NCI-H2227 (cell line): ENCODE measurements around the gene MYO9B.

Source experiments
- DNase-seq: peaks from one replicate; lab custom pipeline; 2025; ENCODE audit not compliant: unreplicated experiment; lab: John Stamatoyannopoulos, UW

Gene MYO9B

DNA sequence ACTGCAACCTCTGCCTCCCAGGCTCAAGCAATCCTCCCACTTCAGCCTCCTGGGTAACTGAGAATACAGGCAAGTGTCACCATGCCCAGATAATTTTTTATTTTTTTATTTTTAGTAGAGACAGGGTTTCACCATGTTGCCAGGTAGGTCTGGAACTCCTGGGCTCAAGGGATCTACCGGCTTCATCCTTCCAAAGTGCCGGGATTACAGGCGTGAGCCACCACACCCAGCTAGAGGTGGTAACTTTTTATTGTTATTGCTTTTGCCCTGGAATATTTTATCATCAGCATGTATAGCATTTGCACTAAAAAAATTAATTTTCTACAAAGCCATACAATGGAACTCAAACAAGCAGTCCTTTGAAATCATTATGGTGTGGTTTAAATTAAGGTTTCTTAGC is 14.4 kb upstream of the MYO9B start:
- DNase-seq: no peak

DNA sequence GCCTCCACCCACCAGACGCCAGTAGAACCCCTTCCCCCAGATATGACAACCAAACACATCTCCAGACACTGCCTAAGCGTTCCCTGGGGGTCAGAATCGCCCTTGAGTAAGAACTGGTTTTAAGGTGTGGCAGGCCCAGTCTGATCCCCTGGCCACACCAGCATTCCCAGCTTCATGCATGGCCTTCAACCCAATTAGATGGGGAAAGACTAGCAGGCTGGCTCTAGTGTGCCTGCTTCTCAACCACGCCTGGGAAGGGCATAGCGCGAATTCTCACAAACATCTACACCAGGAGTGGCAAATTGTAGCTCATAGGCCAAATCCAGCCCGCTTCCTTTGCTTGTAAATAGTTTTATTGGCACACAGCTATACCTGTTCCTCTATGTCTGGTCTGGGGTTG is 13.9 kb upstream of the MYO9B start:
- DNase-seq: no peak

DNA sequence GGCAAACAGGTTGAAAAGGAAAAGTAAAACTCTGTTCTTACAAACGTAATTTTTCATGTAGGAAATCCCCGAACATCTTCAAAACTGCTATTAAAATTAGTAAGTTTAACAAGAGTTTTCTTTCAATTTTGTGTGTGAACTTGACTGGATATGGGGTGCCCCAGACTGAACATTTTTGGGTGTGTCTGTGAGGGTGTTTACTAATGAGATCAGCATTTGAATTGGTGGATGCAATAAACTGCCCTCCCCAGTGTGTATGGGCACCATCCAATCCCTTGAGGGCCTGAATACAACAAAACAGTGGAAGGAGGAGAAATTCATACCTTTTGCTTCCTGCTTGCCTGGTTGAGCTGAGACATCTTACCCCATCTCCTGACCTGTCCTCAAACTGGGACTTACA is 12.1 kb upstream of the MYO9B start:
- no peak for DNase-seq

DNA sequence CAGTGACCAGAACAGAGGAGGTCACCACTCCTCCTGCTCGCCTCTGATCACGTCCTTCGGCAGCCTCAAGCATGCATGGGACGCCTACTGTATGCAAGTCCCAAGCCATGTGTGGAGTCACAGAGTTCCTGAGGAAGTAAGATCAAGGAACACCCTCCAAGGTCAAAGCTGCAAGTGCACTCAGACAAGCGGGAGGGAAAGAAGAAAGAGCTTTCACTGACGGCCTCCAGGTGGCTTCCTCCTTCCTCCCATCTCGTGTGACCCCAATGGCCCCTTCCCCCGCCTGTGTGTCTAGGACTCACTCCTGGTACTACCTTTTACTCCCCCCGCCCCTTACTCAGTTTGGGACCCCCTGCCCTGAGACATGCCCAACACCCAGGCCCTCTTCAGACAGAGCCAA is 6.4 kb upstream of the MYO9B start:
- DNase-seq: no peak

DNA sequence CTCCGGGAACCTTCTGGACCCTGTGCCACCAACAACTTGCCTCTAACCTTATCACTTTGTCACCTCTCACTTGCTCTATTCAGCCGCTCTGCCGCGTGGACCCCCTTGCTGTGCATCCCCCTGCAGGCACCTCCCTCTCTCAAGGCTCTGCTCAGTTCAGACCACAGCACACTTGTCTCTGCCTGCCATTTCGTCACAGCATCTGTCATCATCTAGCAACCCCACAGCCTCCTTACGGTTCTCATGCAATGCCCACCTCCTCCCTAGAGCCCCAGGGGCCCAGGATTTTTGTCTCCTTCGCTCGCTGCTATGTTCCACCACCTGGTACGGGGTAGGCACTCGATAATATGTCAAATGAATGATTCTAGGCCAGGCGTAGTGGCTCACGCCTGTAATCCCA is 5.2 kb upstream of the MYO9B start:
- no peak for DNase-seq

DNA sequence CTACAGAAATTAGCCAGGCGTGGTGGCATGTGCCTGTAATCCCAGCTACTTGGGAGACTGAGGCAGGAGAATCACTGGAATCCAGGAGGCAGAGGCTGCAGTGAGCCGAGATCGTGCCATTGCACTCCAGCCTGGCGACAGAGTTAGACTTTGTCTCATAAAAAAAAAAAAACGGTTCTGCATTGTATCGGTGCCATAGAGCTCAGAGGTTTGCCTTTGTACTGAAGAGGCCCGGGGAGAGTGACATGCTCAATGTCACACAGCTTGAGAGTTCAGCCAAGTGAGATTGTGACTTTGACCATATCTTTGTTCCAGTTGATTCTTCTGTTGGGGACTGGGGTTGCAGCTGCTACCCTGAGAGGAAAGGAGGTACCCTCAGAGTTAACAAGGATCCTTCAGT is 4.7 kb upstream of the MYO9B start:
- no peak for DNase-seq

DNA sequence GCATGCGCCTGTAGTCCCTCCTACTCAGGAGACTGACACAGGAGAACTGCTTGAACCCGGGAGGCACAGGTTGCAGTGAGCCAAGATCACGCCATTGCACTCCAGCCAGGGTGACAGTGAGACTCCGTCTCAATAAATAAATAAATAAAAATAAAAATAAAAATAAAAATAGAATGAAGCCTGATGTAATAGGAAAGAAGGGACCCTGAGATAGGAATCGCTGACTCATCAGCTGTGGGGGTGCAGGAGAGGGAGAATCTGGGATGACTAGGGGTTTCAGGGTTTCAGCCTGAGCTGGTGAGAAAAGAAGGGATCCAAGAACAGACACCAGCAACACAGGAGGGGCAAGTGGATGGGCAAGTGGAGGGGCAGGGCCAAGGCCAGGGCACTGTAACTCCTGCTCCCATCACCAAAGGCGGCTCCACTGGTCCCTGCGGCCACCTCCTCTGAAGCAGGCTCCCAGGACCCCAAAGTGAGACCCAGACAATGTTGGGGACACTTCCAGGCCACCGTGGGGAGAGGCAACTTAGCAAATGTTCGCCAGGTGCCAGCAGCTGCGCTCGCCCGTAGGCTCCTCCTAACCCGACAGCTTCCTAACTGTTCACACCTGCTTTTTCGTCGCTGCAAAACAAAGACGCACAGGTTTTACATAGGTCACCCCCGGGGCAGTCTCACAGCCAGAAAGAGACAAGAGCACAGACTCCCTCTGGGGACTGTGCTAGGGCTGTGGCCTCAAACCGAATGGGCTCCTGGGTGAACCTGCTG is 1.5 kb upstream of the MYO9B start:
- no peak for DNase-seq

DNA sequence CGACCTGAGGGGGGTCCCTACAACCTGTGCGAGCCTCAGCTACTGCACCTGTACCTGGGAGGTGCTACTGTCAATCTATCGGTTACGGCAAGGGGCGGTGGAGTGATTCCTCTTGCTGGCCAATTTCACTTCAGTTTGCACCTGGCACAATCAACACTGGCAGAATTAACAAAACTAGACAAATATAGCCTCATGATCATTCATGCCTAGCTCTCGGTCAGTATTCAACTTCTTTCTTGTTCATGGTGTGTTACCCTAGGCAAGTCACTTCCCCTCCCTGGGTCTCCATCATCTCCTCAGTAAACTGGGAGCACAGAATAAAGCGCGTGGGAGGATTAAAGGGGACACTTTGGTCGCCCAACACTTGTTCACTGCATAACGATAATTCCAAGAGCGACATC is 943 bp upstream of the MYO9B start:
- DNase-seq: no peak

DNA sequence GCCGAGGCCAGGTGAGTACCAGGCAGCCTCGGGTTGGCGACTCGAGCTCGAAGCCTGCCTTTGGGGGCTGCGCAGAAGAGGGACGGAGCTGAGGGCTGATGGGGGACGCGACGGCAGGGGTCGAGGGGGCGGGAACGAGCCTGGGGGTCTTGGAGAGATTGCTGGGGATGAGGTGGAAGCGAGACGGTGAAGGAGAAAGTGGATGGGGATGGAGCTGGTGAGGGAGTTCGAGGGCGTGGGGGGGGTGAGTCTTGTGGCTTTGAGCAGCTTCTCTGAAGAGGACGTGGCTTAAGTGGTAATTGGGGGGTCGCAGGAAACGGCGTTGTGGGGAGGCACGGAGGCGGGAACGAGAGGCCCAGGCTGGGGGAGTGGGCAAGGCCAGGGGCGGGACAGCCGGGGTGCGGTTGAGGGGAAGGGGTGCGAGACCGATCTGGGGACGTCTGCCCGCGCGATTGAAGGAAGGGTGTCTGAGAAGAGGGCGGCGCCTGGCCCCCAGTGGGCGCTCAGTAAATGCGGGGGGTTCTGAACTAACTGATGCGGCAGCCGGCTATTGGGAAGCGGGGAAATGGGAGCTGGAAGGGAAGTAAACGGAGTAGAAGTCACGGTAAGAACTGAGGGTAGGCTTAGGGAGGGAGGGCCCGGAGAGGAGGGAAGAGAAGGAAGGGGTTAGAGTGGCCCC is 426 bp downstream of the MYO9B start:
- DNase-seq: peak; percentile 56

DNA sequence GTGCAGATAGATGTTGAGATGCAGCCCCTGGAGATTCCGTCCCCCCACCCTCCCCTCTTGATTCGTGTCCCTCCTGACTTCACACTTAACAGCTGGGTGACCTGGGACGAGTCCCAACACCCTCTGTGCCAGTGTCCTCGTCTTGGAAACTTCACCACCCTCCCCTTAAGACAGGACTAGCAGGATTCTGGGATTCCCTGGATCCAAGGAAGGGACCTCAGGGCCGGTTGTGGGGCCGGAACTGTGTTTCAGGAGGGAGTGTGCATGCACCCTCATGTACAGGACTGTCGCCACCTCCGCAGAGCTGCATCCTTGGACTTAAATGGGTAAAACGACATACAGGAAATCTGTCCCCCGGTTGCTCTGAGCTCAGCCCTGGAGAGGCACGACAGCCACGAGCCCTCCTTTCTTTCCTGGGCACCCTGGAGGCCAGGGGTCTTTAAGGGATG is 990 bp downstream of the MYO9B start:
- no peak for DNase-seq

DNA sequence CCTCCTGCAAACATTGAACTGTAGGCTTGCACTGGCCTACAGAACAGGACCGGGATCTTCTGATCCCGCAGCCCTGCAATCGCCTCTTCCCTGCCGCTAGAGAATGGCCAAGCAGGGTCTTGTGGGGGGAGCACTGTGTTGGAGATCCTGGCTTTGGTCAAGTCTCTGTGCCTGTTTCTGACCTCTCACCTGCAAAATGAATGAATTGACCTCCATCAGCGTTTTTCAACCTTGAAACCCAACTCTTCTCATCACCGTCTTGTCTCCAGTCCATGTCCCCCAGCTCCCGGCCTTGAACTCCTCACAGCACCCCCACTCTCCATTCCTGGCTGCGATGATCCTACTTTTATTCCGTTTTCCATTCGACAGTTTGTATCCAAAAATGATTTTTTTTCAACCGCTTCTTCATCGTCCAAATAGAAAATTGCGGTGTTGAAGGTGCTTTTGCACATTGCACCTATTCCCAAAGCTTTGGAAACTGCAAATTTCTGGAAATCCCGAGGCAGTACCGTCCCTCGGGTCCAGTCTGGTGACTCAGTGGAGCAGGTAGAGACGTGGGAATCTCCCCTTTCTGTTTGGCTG is 2.0 kb downstream of the MYO9B start:
- DNase-seq: no peak

DNA sequence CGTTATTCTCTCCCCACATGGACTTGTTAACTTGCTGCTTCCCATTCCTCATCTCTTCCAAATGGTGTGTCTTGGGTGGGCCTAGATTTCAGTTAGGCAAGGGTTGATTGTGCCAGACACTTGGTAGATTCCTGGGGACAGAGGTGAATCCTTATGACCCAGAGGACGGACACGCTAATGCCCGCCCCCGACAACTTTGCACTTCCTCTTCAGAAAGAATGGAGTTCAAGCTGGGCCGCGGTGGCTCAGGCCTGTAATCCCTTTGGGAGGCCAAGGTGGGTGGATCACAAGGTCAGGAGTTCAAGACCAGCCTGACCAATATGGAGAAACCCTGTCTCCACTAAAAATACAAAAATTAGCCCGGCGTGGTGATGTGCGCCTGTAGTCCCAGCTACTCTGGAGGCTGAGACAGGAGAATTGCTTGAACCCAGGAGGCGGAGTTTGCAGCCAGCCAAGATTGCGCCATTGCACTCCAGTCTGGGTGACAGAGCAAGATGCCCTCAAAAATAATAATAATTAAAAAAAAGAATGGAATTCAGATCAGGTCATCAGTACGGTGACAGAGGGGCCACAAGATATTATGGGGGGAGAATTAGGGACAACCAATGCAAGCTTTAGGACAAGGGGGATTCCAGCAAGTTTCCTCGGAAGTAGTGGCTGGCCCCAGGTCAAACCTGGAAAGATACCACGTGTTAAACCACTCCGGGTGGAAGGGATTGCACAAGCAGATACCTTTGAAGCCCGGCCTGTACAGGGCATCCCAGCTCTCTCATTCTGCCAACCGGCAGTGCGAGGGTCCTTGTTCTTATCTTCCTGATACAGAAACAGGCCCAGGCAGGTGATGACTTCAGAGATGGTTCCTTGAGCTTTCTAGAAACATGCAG is 2.7 kb downstream of the MYO9B start:
- no peak for DNase-seq

DNA sequence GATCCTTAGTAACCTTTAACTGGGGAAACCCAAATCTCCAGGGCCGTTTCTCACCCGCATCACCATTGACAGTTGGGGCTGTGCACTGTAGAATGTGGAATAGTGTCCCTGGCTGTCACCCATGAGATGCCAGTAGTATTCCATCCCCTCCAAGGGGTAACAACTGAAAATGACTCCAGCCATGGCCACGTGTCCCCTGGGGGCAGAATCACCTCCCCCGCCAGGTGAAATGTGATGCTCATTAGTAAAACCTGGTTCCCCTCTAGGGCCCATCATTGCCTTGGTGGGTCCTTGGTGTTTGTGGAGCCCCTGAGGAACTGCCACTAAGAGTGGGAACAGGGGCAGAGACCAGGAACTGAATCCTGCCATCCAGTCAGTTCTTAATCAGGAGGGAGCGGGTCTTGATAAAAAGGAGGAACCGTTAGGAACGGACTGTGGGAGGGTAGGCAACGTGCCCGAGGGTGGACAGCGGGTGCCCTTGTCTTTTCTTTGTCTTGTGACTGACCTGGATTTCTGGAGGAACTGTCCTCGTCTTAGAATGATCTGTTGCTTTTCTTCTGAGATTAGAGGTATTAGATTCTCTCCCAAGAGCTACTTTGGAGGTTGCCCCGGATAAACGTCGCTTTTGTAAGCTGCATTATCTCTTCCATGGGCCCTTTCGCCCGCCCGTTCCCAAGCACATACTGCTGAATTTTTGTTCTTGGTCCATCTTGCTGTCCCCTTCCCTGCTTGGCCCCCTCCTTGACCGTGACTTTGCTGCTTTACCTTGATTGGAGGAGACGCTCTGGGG is 3.5 kb downstream of the MYO9B start:
- DNase-seq: no peak

DNA sequence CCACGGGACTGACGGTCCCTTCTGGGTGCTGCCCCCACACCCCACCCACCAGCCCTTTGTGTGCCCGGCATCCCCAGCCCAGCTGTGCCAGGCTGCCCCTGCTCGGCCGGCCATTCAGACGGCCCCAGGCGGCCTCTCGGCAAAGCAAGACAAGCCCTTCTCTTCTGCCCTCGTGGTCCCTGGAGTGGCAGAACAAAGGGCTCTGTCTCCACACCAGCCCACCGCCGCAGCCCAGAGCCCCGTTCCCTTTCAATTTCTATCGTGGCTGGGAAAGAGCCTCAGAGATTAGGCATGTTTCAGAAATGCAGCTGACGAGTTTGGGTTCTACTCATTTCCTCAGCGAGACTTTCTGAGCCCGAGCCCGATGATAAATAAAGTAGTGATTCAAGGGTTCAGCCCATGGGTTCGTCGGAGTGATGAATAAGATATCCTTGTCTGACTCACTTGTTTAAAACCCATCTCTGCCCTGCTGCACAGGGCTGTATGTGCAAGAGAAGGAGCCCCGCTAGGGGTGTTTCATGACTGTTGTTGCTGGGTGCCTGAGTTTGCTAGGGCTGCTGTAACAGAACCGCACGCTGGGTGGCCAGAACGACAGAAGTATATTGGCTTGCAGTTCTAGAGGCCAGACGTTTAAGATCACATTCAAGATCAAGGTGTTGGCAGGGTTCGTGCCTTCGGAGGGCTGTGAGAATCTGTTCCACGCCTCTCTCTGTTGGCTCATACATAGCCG is 4.3 kb downstream of the MYO9B start:
- peak; percentile 63 for DNase-seq

DNA sequence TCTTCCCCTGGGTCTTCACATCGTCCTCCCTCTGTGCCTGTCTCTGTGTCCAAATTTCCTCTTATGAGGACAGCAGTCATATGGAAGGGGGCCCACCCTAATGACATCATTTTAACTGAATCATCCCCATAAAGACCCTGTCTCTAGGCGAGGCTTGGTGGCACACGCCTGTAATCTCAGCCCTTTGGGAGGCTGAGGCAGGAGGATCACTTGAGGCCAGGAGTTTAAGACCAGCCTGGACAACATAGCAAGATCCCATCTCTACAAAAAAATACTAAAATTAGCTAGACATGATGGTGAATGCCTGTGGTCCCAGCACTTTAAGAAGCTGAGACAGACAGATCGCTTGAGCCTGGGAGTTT is 4.8 kb downstream of the MYO9B start:
- DNase-seq: no peak

DNA sequence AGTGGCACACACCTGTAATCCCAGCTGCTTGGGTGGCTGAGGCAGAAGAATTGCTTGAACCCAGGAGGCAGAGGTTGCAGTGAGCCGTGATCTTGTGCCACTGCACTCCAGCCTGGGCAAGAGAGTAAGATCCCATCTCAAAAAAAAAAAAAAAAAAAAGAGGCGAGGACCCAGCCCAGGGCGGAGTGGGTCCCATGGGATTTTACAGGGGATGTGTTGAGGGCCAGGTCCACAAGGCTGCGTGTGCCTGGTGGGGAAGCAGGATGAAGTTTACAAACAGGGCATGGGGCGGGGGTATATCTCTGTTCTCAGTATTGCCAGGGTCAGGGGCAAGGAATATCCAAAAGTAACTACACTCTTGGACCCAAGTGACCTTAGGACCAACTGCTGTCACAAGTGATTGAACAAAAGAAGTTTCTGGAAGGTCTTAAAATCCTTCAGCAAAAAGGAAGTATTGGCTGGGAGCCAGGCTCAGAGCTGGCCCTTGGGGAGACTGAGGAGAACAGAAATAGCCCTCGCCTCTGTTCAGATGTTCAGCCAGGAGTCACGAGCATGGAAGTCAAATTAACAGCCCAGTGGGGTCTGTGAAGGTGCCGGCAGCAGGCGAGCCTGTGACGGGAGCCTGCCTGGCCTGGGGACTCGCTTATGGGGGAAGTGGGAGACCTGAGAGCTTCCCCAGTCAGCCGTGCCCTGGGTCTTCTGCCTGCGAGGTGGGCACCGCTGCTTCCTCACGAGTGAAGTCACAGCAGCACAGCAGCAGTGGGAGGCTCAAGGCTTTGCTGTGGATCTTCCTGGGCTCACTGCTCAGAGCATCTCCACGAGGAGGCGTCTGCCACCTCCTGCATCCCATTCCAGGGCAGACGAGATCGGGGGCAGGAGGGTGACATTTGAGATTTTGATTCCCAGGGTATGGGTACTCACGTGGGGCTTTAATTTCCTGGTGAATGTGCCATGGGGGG is 6.4 kb downstream of the MYO9B start:
- DNase-seq: no peak

DNA sequence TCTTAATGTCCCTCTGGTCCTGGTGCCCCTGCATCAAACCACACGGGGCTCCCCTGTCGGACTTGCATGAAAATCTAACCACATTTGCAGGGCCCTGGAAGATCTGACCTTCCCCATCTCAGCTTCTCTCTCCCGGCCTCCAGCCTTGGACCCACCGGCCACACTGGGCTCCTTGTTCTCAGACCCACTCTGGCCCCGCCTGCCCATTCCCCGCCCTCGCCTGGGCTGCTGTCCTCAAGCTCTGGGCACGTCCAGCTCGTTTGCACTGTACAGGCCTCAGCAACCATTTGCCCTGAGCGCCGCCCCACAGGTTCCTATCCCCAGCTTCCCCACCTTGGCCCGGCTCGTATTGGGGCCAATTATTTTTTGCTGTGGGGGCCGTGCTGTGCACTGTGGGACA is 10.5 kb downstream of the MYO9B start:
- DNase-seq: no peak

DNA sequence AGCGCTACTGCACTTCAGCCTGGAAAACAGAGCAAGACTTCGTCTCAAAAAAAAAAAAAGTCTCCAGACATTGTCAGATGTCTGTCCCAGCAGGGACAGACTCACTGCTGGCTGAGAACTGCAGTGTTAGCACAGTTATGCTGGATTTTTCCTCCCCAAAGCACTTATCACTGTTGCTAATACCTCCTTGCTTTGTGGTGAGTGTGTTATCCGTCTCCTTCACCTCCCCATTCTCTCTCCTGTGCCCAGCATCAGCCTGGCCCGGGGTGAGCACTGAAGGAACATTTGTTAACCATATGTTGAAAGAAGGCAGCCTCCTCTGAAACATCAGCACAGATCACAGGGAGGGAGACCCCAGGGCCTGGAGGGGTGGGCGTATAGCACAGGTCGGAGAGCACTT is 11.3 kb downstream of the MYO9B start:
- no peak for DNase-seq

DNA sequence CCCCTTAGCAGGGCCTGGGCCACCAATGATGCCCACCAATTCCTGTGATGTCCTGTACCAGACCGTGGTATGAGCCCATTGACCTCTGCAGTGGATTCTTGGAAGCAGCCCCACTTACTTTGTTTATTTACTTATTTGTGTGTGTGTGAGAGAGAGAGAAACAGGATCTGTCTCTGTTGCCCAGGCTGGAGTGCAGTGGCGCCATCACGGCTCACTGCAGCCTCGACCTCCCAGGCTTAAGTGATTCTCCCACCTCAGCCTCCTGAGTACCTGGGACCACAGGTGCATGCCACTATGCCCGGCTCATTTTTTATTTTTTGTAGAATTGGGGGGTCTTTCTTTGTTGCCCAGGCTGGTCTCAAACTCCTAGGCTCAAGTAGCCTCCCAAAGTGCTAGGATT is 13.0 kb downstream of the MYO9B start:
- DNase-seq: no peak
